ENCODE data around the gene CAPN15. TPM values are rescaled to one million over a fixed set of nuclear protein-coding genes. Genes with fewer than 3 reads are reported as not detected.

Gene CAPN15
- total RNA-seq, 4 donors from 2014 or later = 21.8 to 42.7 (median 29.2) TPM

- 59% methylated on average over 2 of the region's 34 CpGs; no CpG with 5 or more reads in 1 of the 2 donors for WGBS, 2 donors (ENCODE audit: low coverage in 1 of 2)
- H3K4me3 ChIP-seq = peak overlapping the region in 1 of 2 donors; percentile 20
- H3K36me3 ChIP-seq = peaks cover 0 to 49% of the 10 kb centered on the region in 2 donors
- H3K4me1 ChIP-seq = peaks cover 0 to 19% (median 0%) of the 10 kb centered on the region in 3 donors
- H3K27ac ChIP-seq = no peak overlapping the region
- peak; percentile 81 for ATAC-seq
- no peaks in the 10 kb centered on the region for H3K27me3 ChIP-seq
- peak in 3 of 4 experiments; percentile 74 to 89 (median 79) for TF ChIP-seq CTCF (IDR thresholded peaks at IDR 0.05)
- no peak for TF ChIP-seq POLR2A (IDR thresholded peaks at IDR 0.05)
- H3K9me3 ChIP-seq = no peaks in the 10 kb centered on the region
These were observed 51.4 kb downstream of the CAPN15 start for GRCh38 chr16:578870-579405.

GRCh38 chr16:580141-580945 is 52.8 kb downstream of the CAPN15 start:
- Histone ChIP-seq H3K4me3 (no peak overlapping the region), H3K27me3 (peaks cover under 1% of the 10 kb centered on the region), H3K9me3 (no peaks in the 10 kb centered on the region), H3K36me3 (peaks cover 0 to 35% of the 10 kb centered on the region in 2 donors), H3K4me1 (peaks cover 0 to 20% (median 0%) of the 10 kb centered on the region in 3 donors), H3K27ac (no peak overlapping the region)
- WGBS, 2 donors (ENCODE audit: low coverage in 1 of 2) = 82% methylated on average over 7 of the region's 27 CpGs; no CpG with 5 or more reads in 1 of the 2 donors
- ATAC-seq = no peak
- no peak for TF ChIP-seq CTCF (IDR thresholded peaks at IDR 0.05)
- TF ChIP-seq EP300 (IDR thresholded peaks at IDR 0.05) = no peak
- no peak for TF ChIP-seq POLR2A (IDR thresholded peaks at IDR 0.05)
- no peak for TF ChIP-seq POLR2AphosphoS5 (IDR thresholded peaks at IDR 0.05)

GRCh38 chr16:580946-581498 is 53.5 kb downstream of the CAPN15 start:
- TF ChIP-seq POLR2AphosphoS5 (IDR thresholded peaks at IDR 0.05) = no peak
- no peak for TF ChIP-seq POLR2A (IDR thresholded peaks at IDR 0.05)
- 100% methylated on average over 1 of the region's 19 CpGs; no CpG with 5 or more reads in 1 of the 2 donors for WGBS, 2 donors (ENCODE audit: low coverage in 1 of 2)
- H3K4me3 ChIP-seq = no peak overlapping the region
- peaks cover 0 to 28% of the 10 kb centered on the region in 2 donors for H3K36me3 ChIP-seq
- no peak overlapping the region for H3K27ac ChIP-seq
- peaks cover 0 to 23% (median 0%) of the 10 kb centered on the region in 3 donors for H3K4me1 ChIP-seq
- peaks cover 7% of the 10 kb centered on the region for H3K27me3 ChIP-seq
- no peak for ATAC-seq
- H3K9me3 ChIP-seq = no peaks in the 10 kb centered on the region

- Histone ChIP-seq H3K9me3 (no peaks in the 10 kb centered on the region), H3K36me3 (peaks cover 0 to 25% of the 10 kb centered on the region in 2 donors), H3K4me3 (no peak overlapping the region), H3K27ac (no peak overlapping the region), H3K27me3 (peaks cover 11% of the 10 kb centered on the region), H3K4me1 (peaks cover 0 to 24% (median under 1%) of the 10 kb centered on the region in 3 donors)
- TF ChIP-seq POLR2AphosphoS5 (IDR thresholded peaks at IDR 0.05) (no peak), POLR2A (IDR thresholded peaks at IDR 0.05) (no peak), EP300 (IDR thresholded peaks at IDR 0.05) (no peak), CTCF (IDR thresholded peaks at IDR 0.05) (no peak)
- WGBS, 2 donors (ENCODE audit: low coverage in 1 of 2) = no CpG with 5 or more reads among the region's 18 CpGs
- no peak for ATAC-seq
These were observed 54.7 kb downstream of the CAPN15 start for GRCh38 chr16:582218-582613.

GRCh38 chr16:582614-583331 is 55.3 kb downstream of the CAPN15 start:
- H3K36me3 ChIP-seq = peaks cover 0 to 25% of the 10 kb centered on the region in 2 donors
- peaks cover 11% of the 10 kb centered on the region for H3K27me3 ChIP-seq
- no peaks in the 10 kb centered on the region for H3K9me3 ChIP-seq
- peaks cover 0 to 29% (median 7%) of the 10 kb centered on the region in 3 donors for H3K4me1 ChIP-seq
- no peak overlapping the region for H3K4me3 ChIP-seq
- WGBS, 2 donors (ENCODE audit: low coverage in 1 of 2) = 80% methylated on average over 2 of the region's 21 CpGs; no CpG with 5 or more reads in 1 of the 2 donors
- ATAC-seq = no peak
- H3K27ac ChIP-seq = no peak overlapping the region
- TF ChIP-seq POLR2A (IDR thresholded peaks at IDR 0.05) (no peak), EP300 (IDR thresholded peaks at IDR 0.05) (no peak), CTCF (IDR thresholded peaks at IDR 0.05) (no peak), POLR2AphosphoS5 (IDR thresholded peaks at IDR 0.05) (no peak)

Data from gastroesophageal sphincter (tissue), 4 donors.